NCI-H748 (cell line): ENCODE results near the gene EPGN.

Source experiments
- DNase-seq: peaks from one replicate; lab custom pipeline; 2025; ENCODE audit not compliant: unreplicated experiment; lab: John Stamatoyannopoulos, UW

The EPGN gene

DNA sequence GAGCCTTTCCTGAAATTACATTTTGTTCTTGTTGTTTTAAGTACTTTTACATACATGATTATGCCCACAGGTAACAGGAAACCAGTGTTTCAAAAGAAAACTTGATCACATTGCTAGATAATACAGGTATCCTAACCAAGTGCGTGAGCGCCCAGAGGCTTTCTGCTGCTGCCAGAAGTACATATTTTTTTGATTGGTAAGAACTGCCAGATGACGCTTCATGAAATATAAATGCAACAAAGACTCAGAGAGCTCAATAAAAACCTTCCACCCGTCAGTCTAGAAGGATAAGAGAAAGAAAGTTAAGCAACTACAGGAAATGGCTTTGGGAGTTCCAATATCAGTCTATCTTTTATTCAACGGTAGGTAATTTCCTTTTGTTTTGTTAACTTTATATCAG, at the start of gene EPGN:
Gene EPGN (plus strand): TSS at position 256 of the 400 bp plus-strand sequence. CDS start 64 bp downstream, at position 320.
- DNase-seq, result no peak

- DNase-seq, result no peak
These were observed 49.3 kb upstream of the EPGN start for GRCh38 chr4:74258963-74259362.

GRCh38 chr4:74260036-74260435, 48.2 kb upstream of the EPGN start:
- DNase-seq, result no peak

- DNase-seq, result no peak
These were observed 45.7 kb upstream of the EPGN start for GRCh38 chr4:74262522-74262921.

DNA sequence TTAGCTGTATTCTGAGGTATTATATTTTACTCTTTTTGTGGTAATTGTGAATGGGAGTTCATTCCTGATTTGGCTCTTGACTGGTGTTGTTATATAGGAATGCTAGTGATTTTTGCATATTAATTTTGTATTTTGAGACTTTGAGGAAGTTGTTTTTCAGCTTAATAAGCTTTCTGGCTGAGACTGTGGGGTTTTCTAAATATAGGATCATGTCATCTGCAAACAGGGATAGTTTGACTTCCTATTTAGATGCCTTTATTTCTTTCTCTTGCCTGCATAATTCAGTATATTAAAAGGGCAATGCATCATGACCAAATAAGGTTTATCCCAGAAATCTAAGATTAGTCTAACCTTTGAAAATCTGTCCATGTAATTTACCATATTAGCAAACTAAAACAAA, 44.7 kb upstream of the EPGN start:
- DNase-seq, result no peak

DNA sequence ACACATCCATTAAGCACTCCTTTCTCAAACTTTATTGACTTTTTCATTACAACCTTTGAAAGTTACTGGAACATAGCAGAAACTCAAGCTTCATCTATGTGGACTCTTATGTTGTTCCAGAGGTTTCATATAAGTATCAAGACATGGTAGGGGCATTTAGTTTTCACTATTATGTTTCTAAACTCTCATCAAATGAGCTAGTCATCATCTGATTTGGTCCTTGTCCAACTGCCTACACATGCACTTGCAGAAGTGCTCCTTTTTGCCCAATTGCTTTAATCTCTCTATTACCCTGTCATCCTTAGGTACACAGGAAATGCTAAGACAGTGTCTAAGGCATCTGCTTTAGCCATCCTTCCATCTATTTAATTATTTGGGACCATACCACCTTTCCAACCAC, 42.2 kb upstream of the EPGN start:
- DNase-seq, result no peak

DNA sequence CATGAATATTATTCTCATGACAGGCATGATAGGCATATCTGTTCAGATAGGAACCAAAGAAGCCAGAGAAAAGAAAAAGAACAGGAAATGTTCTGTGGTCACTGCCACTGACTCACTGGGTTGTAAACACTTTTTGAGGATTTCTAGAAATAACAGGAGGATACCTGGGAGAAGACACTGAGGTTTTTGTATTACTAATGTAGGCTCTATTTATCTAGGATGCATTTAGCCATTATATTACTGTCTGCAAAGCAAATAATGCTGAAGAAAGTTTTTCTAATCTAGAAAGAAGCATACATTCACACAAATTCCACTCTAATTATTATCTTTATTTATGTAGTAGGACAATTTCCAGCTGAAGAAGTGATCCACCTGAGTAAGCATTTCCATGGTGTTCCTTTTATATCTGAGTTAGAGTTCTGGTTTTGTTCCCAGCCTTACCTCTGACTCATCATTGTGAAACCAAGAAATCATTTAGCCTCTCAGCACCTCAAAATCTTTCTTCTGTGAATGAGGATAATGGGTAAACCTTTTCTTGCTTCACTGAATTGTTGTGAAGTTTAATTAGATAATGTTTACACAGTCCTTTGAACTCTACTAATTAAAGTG, 40.2 kb upstream of the EPGN start:
- no peak for DNase-seq

GRCh38 chr4:74268643-74269042, 39.6 kb upstream of the EPGN start:
- DNase-seq, result no peak

DNA sequence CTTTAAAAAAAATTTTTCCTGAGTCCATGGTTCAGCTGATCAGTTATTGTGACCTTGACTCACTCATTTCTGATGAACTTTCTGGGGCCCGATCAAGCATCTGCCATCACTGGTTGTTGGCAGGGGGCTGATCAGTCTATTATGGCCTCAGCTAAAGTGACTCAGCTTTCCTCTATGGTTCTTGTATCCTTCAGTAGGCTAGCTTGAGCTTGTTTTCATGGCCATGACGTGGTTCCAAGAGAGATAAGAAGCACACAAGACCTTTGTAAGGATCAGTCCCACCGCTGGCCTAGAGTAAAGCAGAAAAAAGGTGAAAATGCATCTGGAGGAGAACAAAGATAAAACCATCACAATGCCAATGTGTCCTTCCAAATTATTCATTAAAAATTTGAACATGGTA, 29.8 kb upstream of the EPGN start:
- no peak for DNase-seq

DNA sequence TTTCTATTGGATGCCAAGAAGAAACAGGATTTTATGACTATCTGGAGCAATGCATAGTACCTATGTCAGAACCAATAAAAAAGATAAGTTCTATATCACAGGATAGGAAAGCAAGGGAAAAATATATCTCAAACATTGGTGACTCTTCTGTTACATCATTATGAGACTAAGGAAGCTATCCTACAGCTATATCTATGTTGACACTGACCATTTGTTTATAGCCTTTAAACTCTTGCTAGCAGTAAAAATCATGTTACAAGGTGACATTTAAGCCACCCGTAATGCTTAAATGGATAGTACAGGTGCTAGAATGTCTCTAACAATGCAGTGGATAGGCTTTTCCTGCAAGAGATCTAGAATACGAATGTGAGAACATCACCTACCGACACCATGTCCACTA, 28.6 kb upstream of the EPGN start:
- no peak for DNase-seq

- no peak for DNase-seq
These were observed 25.3 kb upstream of the EPGN start for GRCh38 chr4:74282926-74283325.

DNA sequence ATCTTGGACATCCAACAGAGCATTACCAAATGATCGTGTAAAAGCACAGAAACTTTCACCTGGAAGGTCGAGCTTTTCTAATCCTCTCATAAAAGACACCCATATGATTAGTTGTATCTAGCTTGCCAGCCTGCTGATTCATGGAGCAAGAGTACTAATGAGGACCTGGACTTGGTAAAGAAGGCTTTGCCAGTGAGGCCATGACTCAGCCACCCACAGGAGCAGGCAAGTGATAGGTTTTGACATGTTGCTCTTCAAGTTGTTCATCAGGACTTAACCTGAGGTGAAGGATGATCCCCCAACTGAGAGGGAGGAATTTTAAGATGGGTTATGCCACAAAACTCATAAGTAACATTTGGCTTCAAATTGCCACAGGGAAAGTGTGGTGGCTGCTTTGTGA, 24.7 kb upstream of the EPGN start:
- DNase-seq, result no peak

DNA sequence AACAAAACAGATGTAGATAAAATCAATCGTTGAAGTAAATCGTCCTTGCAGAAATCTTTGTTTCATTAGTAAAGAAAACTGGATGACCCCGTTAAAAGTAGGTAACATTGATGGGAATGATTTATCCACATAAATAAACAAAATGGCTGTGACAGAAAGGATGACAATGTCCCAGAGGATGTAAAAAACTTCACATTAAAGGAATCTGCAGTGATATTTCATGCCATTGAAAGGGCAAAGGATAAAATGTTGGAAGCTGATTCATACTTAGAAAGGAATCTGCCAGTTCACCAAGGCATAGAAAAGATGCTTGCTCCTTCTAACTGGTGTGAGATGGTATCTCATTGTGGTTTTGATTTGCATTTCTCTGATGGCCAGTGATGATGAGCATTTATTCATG, 24.2 kb upstream of the EPGN start:
- DNase-seq, result no peak

GRCh38 chr4:74287164-74287563, 21.1 kb upstream of the EPGN start:
- DNase-seq, result no peak

DNA sequence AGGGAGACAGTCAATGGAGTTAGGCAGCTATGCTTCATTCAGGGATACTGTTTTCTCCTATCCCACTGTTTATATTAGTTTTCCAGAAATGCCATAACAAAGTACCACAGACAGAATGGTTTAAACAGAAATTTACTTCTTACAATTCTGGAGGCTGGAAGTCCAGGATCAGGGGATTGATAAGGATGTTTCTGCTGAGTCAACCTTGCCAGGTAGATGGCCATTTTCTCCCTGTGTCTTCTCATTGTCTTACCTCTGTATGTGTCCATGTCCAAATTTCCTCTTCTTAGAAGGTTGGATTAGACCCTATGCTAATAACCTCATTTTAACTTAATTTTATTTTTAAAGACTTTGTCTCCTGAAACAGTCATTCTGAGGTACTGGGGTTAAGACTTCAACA, 20.5 kb upstream of the EPGN start:
- DNase-seq, result no peak

DNA sequence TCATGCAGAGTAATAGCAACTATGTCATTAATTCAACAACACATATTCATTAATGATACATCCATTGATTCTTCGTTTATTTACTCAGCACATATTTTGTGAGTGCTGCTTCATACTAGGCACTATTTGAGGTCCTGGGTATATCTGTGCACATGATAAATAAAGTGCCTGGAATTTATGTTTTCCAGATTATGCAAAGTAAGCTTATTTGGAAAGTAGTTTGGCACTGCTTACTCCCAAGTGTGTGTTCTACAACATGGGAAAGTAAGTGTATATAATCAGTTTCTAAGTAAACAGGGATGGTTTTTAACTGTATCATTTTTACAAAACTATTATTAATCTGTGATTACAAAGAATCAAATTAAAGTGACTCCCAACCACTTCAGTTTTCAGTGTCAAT, 16.8 kb upstream of the EPGN start:
- DNase-seq, result no peak

DNA sequence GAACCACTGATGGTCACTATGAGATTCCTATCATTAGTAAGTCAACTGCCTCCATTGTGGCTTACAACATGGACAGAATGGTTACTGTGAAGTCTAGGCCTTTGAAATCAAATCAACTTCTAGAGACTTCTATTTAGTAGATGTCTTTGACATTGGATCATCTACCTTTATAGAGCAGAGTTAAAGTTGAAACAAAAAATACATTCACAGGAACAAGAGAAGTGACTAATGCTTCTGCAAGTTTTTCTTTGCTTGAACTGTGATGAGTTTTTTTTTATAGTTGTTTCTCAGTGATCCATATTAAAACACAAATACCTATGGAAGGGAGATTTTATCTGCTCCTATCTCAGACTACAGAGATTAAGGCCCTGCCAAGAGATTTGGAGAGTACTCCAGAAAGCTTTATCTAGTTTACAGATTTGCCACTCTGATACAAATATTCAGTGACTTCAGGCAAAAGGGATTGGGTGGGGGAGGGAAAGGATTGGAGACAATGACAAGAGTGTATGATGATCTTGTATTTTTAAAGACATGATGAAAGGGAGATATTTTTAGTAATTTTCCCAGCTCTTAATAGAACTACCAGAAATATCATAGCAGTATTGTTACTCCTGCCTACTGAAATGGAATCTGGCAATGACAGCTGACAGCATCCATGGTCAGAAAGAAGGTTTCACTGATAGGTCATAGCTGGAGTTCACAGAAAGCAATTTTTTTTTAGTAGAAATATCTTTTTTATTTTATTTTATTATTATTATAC, 16.0 kb upstream of the EPGN start:
- DNase-seq, result no peak

- DNase-seq, result no peak
These were observed 14.7 kb upstream of the EPGN start for GRCh38 chr4:74293558-74293957.

DNA sequence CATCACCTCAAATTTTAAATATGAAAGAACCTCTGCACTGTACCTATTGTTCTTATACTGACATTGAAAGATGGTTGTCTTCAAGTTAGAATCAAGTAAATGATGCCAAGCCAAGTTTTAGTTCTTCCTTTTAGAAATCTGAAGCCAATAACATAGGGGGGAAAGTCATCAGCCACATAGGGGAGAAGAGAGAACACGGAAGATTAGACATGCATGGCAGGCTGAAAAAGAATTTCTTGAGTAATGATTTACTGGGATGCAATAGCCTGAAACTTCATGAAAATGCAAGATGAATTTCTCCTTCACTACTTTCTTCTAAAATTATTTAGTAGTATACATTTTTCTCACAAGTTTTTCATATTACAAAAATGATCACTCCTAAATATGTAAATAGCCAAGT, 13.6 kb upstream of the EPGN start:
- DNase-seq, result no peak

DNA sequence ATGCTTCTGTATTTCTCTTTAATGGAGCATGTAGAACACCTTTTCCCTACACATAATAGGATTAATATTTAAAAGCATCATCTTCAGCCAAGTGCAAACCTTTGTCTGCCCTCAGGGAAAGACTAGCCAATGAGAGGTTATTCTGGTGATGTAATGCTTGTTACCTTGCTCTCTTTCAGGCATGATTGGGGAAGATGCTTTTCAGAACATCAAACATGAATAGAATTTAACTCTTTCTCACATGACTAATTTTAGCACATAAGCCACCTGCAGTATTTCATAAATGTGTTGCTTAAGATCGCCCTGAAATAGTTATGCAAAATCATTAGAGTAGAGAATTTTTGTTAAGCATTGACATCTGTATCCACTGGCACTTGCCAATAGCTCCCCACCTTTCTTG, 10.7 kb upstream of the EPGN start:
- no peak for DNase-seq

DNA sequence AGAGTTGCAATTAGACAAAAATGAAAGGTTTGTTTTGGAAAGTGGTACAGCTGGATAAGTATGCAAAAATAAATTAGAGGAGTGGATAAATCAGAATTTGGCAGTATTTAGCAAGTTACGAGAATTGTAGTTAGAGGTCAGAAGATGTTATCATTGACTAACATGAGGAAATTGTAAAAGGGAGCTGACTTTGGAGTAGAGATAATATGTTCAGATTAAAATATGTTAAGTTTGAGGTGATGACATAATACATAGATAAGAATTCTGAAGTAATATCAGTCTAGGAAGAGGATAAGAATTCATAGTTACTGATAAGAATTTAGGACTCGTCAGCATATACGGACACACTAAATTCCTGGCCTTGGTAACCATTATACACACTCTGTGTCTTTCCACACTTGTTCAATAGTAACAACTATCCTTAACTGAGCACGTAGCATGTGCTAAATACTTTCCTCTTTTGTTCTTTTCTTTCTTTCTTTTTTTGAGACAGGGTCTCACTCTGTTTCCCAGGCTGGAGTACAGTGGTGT, 4.1 kb upstream of the EPGN start:
- no peak for DNase-seq

- no peak for DNase-seq
These were observed 3.3 kb upstream of the EPGN start for GRCh38 chr4:74305000-74305399.

GRCh38 chr4:74307170-74307569, 1.1 kb upstream of the EPGN start:
- no peak for DNase-seq
